HG03378 (cell line): ENCODE measurements around the gene OR8K1.

Experiments used
- ATAC-seq: cut with Tn5 transposase; IDR thresholded peaks from one replicate; pipeline ENCODE4 v1.9.1; 2021; ENCODE audit warnings: mild to moderate bottlenecking, moderate library complexity; ENCODE audit not compliant: unreplicated experiment

OR8K1 gene

DNA sequence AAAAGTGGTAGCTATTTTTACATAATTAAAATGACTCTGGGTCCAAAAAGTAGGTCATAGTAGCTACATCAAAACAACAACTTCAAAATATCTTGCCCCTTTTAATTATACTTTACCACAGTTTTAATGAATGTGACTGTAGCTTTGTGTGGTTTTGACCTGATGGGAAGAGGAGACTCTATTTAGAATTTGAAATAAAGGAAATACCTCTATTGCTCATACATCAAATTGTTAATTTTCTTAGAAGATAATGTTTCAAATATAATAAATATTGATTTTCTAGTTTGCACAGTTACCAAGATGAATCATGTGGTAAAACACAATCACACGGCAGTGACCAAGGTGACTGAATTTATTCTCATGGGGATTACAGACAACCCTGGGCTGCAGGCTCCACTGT, at the start of gene OR8K1:
Gene OR8K1, plus strand, starts transcription at position 301 of the 400 bp plus-strand sequence. Its CDS starts 0 bp downstream, at position 301.
- no peak for ATAC-seq

DNA sequence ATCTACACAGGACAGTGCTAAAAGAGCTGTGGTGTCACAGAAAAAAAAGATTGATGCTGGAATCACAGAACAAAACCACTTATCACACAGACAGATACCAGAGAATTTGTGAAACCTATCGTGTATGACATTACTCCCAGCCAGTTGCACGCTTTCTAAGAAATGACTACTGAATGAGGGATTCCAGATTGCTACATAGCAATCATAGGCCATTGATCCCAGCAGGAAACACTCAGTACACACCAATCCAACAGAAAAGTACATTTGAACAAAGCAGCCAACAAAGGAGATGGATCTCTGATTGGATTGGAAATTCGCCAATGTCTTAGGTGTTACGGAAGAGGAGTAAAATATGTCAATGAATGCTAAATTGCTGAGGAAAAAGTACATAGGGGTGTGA, 48.9 kb upstream of the OR8K1 start:
- no peak for ATAC-seq

DNA sequence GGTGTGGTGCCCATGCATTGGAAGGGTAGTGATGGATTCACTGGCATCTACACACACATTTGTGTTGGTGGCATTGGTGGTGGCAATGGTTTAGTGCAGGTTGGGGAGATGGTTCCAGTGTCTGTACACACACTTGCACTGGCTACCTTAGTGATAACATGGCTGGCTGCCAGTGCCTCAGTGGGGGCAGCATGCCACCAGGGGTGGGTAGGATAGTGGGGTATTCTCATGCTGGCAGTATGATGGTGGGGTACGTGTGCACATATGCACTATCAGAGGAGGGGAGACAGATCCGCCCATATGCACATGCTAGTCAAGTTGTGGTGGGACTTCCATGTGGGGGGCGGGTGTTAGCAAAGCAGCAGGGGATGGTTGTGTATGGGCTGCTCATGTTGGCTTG, 38.0 kb upstream of the OR8K1 start:
- no peak for ATAC-seq

DNA sequence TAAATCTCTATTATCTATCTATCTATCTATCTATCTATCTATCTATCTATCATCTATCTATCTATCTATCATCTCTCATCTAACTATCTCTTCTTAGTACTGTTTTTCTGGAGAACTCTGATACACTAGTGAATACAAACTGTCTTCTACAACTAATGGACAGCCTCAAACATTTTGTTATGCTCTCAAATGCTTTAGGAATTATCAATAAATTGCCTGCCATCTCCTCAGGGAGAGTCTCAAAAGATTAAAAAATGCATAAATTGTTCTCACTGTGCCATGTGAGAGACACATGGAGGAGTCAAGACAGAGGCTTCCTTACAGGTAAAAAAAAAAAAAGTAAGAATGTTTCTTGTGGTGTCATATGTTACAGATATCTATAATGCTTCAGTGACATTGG, 31.0 kb upstream of the OR8K1 start, which contains the start of gene OR8K3:
Gene OR8K3, plus strand, starts transcription at position 301 of the 400 bp plus-strand sequence. CDS start 3,163 bp downstream, outside the sequence.
- no peak for ATAC-seq

DNA sequence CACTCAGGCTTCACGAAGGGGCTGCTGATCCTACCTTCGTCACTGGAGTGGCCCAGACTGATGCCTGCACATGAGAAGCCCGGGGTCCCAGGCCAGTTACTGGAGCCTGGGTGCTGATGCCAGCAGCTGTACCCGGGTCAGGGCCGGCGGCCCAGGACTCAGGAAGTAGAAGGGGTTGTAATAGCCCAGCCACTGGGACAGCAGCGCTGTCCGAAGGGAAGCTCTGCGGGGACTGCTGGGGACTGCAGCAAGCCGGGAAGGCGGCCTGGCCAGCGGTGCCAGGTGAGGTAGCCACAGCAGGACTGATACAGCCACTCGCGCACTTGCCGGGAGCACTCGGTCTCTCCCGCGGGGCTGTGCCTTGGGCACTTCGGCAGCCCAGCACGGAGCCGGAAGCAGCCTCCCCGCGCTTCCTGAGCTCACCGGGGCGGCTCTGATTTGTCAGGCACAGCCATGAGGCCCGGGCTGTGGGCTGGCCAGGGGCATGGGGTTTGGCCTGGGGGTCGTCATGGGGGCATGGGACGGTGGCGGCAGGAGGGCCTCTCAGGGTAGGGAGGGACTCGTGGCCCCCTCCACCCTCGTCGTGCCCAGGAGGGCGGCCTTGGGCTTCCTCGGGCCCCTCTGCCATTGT, 13.9 kb upstream of the OR8K1 start:
- ATAC-seq = no peak

DNA sequence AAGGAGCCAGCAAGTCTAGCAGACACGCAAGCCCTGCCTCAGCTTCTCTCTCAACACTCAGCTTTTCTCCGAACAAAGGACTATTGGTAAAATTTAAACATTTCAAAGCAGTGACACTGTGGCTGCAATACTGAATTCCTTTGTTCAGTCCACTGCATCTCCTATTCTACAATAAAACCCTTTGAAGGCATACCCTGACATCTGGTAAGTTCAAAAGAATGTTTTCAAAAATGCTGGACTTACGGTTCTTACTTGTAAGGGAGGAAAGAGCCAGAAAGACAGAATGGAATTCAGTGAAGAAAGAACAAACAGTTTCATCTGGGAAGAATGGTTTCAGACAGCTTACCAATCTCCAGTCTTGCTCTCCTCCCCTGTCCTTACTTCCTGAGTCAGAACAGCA, 12.7 kb upstream of the OR8K1 start:
- ATAC-seq = no peak

DNA sequence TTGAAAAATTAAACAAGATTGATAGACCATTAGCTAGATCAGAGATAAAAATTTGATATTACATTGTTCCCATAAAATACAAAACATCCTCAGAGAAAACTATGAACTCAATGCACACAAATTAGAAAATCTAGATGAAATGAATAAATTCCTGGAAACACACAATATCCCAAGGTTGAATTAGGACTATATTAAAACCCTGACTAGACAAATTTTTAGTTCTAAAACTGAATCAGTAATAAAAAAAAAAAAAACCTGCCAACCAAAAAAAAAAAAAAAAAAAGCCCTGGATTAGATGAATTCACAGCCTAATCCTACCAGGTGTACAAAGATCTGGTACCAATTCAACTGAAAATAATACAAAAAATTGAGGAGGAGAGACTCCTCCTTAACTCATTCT, 5.5 kb upstream of the OR8K1 start:
- no peak for ATAC-seq

DNA sequence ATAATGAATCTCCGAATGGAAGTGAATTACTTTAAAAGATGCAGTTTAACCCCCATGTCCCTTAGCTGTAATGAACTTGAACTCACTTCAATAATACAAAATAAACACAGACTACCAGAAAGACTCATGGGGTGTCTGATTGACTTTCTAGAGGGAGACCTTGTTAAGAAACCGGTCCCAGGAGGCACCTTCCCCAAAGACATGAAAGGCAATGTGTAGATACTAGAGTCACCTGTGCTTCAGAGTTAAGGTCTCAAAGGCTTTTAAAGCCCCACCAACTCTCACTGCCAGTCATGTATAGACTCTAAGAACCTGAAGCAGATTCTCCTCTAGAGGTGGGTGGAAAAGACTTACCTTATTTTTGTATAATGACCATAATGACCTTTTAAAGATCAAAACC, 8.2 kb downstream of the OR8K1 start, which contains the start of gene OR8J1:
Gene OR8J1, plus strand, starts transcription at position 301 of the 400 bp plus-strand sequence. CDS start 5,956 bp downstream, outside the sequence.
- no peak for ATAC-seq

DNA sequence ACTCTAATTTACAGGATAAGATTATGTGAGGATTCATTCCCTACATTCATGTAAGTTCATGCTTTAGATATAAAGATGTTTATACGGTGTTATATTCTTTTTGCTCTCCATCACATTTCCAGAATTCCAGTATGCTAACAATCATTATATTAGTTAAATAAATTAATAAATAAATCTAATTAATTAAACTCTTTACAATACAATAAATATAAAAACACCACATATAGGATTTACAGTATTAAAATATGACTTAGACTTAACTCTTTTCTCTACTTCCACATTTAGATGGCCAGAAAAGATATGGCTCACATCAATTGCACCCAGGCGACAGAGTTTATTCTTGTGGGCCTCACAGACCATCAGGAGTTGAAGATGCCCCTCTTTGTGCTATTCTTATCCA, 29.5 kb downstream of the OR8K1 start, which contains the start of gene OR8U1:
Gene OR8U1, plus strand, starts transcription at position 301 of the 400 bp plus-strand sequence. Its CDS starts 0 bp downstream, at position 301.
- ATAC-seq = no peak

DNA sequence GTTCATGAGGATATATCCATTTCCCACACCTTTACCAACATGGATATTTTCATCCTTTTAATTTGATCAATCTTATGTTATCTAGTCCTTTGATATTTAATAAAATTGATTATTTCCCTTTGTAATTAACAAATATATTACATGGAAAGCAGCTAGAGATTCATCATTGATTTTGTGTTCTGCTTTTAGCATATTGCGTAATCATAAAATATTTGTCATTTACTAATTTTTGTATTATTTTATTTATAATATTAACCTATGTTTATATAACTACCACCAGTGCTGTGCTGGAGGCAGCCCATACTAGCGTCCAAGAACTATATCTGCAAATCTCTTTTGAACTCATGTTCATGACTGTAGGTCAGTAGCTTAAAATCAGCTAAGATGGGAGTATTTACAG, 34.3 kb downstream of the OR8K1 start:
- ATAC-seq = no peak

DNA sequence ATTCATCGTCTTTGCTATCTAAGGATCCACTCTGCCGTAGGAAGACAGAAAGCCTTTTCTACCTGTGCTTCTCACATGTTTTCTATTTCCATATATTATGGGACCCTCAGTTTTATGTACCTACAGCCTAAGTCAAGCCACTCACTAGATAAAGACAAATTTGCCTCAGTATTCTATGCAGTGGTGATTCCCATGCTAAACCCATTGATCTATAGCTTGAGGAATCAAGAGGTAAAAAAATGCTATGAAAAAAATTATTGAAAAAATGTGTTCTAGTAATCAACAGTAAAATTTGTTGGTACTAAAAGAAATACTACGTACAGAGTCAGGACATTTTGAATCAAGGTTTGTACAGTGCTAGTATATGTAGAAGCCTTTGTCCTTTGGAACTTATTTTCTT, 48.5 kb downstream of the OR8K1 start:
- ATAC-seq = no peak

DNA sequence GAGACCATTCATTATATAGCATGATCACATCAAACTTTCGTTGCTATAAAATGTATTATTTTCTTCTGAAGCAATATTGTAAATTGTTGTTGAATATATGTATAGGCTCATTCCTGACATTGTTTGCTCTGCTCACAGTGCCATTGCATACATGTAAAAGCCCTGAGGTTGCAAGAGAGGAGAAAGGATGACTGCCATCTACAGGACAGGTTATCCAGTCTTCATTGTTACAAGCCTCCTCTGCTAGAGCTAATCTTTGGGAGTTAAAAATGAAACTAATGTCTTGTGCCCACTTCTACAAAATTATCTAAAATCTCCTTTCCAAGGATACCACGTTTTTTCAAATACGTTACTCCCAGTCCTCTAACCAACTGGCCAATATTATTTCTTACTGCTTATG, 50.2 kb downstream of the OR8K1 start:
- no peak for ATAC-seq
